ENCODE results near the gene LIN28A. TPM values are rescaled to one million over a fixed set of nuclear protein-coding genes. Genes with fewer than 3 reads are reported as not detected.

LIN28A gene
- total RNA-seq, 1 donor from 2014 or later: not detected

DNA sequence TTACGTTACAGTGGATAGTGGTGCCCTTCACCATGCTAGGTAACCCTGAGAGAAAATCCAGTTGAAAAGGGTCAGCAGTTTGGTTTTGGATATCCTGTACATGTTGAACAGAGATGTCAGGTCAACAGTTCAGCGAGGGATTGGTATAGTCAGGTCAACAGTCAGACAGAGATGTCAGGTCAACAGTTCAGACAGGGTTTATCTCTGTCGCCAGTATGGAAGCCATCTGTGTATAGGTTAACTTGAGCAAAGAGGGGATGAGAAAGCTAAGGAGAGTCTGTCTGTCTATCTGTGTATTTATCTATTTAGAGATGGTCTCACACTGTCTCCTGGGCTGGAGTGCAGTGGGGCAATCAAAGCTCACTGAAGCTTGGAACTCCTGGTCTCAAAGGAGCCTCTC lies 39.3 kb downstream of the LIN28A start:
- Histone ChIP-seq H3K36me3 (ENCODE audit: control insufficient read depth, insufficient read depth, low read length) (peaks cover 2% of the 10 kb centered on the region), H3K27me3 (ENCODE audit: control insufficient read depth, insufficient read depth, low read length) (no peaks in the 10 kb centered on the region), H3K4me3 (ENCODE audit: low read depth, low read length) (no peak overlapping the region)
- no peak for DNase-seq (ENCODE audit: low read depth)
- TF ChIP-seq, protein P1, sequence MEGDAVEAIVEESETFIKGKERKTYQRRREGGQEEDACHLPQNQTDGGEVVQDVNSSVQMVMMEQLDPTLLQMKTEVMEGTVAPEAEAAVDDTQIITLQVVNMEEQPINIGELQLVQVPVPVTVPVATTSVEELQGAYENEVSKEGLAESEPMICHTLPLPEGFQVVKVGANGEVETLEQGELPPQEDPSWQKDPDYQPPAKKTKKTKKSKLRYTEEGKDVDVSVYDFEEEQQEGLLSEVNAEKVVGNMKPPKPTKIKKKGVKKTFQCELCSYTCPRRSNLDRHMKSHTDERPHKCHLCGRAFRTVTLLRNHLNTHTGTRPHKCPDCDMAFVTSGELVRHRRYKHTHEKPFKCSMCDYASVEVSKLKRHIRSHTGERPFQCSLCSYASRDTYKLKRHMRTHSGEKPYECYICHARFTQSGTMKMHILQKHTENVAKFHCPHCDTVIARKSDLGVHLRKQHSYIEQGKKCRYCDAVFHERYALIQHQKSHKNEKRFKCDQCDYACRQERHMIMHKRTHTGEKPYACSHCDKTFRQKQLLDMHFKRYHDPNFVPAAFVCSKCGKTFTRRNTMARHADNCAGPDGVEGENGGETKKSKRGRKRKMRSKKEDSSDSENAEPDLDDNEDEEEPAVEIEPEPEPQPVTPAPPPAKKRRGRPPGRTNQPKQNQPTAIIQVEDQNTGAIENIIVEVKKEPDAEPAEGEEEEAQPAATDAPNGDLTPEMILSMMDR (IDR thresholded peaks at IDR 0.05; ENCODE audit: insufficient read depth, low read length, poor library complexity, severe bottlenecking): no peak

DNA sequence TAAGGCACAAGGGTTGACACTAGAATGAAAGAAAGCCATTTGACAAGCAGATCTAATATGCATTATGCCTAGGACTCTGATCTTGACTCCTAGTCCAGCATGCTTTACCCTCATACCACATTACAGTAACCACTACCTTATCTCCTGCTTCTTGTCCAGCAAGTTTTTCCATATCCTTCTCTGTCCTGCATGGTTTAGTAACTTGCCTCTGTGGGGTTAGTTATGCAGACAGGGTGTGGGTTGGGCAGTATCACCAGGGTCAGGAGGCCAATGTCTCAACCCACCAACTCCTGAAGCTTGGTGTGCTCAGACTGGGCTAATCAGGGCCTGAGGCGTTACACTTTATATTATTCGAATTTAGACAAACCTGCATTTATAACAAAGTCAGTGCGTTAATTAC lies 40.3 kb downstream of the LIN28A start:
- DNase-seq (ENCODE audit: low read depth): no peak
- no peaks in the 10 kb centered on the region for H3K27me3 ChIP-seq (ENCODE audit: control insufficient read depth, insufficient read depth, low read length)
- TF ChIP-seq, protein P1 (IDR thresholded peaks at IDR 0.05; ENCODE audit: insufficient read depth, low read length, poor library complexity, severe bottlenecking): no peak
- peaks cover 2% of the 10 kb centered on the region for H3K36me3 ChIP-seq (ENCODE audit: control insufficient read depth, insufficient read depth, low read length)
- no peak overlapping the region for H3K4me3 ChIP-seq (ENCODE audit: low read depth, low read length)

DNA sequence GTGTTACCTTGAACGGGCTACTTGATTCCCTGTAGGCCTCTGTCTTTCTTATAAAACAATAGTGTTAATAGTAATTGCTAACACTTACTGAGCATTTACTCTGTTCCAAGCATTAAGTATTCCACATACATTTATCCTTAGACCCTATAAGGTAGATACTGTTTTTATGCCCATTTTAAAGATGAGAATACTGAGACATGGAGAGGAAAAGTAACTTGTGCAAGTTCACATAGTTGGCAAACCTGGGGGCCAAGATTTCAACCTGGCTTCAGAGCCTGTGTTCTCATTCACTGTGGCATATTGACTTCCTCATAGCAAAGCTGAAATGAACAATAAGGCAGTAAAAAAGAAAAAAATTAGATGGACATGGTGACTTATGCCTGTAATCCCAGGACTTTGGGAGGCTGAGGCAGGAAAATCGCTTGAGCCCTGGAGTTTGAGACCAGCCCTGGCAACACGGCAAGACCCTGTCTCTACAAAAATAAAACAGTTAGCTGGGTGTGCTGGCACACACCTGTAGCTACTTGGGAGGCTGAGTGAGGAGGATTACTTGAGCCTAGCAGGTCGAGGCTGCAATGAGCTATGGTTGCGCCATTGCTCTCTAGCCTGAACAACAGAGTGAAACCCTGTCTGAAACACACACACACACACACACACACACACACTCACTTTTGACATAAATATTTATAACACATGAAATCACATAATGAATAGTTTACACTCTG lies 42.0 kb downstream of the LIN28A start:
- H3K27me3 ChIP-seq (ENCODE audit: control insufficient read depth, insufficient read depth, low read length): no peaks in the 10 kb centered on the region
- H3K36me3 ChIP-seq (ENCODE audit: control insufficient read depth, insufficient read depth, low read length): peaks cover 2% of the 10 kb centered on the region
- no peak overlapping the region for H3K4me3 ChIP-seq (ENCODE audit: low read depth, low read length)
- TF ChIP-seq, protein P1 (IDR thresholded peaks at IDR 0.05; ENCODE audit: insufficient read depth, low read length, poor library complexity, severe bottlenecking): no peak
- DNase-seq (ENCODE audit: low read depth): no peak

DNA sequence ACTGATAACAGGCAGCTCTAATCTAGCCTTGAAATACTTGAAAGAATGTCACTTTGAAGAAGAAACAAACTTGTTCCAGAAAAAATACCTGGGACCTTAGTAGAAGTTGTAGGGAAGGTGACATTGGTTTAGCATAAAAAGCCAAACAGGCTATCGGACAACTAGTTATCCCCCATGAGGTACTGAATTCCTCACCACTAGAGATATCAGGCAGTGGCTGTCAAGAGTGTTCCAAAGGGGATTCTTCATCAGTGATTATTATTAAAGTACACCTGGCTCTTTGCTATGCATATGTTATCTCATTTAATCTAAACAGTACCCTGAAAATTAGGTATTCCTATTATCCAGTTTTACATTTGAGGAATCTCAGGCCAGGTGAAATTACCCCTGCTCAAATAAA lies 48.5 kb downstream of the LIN28A start:
- no peak for DNase-seq (ENCODE audit: low read depth)
- Histone ChIP-seq H3K27me3 (ENCODE audit: control insufficient read depth, insufficient read depth, low read length) (no peaks in the 10 kb centered on the region), H3K4me3 (ENCODE audit: low read depth, low read length) (no peak overlapping the region), H3K36me3 (ENCODE audit: control insufficient read depth, insufficient read depth, low read length) (no peaks in the 10 kb centered on the region)
- TF ChIP-seq, protein P1 (IDR thresholded peaks at IDR 0.05; ENCODE audit: insufficient read depth, low read length, poor library complexity, severe bottlenecking): no peak

DNA sequence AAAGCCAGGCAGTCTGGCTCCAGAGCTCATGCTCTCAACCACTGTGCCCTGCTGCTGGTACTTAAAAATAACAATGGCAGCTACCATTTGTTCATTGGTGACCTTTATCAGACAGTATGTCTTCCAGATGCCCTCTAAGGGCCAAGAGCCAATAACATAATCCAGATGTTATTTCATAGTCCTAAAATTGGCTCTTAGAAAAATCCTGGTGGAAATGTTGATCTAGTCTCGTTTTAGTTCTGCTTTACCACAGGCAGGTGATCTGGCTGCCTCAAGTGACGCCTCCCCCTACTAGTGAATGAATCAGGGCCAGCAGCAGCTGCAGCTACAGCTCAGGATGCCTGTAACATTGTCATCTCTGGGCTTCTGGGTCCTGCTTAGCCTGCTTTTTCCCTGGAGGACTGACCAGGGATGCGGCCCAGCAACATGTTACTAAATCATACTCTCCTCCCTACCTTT lies 49.0 kb downstream of the LIN28A start:
- H3K36me3 ChIP-seq (ENCODE audit: control insufficient read depth, insufficient read depth, low read length): no peaks in the 10 kb centered on the region

More for the DNA sequence above, 49.0 kb downstream of the LIN28A start:
- DNase-seq (ENCODE audit: low read depth): no peak
- H3K27me3 ChIP-seq (ENCODE audit: control insufficient read depth, insufficient read depth, low read length): no peaks in the 10 kb centered on the region
- H3K4me3 ChIP-seq (ENCODE audit: low read depth, low read length): no peak overlapping the region
- TF ChIP-seq, protein P1 (IDR thresholded peaks at IDR 0.05; ENCODE audit: insufficient read depth, low read length, poor library complexity, severe bottlenecking): no peak

Measured in kidney epithelial cell (primary cell).